NCI-H82 treated with DMSO at 0.1 percent for 48 hours (cell line): Measurements from ENCODE around the gene FAM78A.
"Not testable (repeated sequence)": the region's sequence is repeated elsewhere in the genome, so short reads cannot be mapped to it uniquely, and the experiment has no call there.

Experiments
- DNase-seq: peaks from one replicate; lab custom pipeline; 2025; ENCODE audit not compliant: unreplicated experiment; lab: John Stamatoyannopoulos, UW

The FAM78A gene

GRCh38 chr9:131216806-131217205 lies 59.5 kb downstream of the FAM78A start:
- no peak for DNase-seq

DNA sequence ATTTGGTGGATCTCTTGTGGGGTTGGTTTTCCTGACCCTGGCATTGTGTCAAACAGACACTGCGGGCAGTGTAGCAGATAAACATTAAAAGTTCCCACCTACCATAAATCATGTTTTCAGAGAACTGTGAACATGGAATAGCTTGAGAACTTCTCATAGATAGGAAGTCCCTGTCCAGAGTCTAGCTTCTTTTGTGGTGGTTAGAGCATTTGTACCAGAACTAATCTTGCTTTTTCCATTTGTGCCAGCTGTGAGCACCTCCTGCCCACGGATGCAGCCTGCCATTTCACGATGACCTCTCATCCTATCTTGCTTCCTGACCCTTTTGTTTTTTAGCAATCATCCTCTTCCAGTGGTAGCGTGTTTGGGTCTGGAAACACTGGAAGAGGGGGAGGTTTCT lies 61.4 kb downstream of the FAM78A start:
- no peak for DNase-seq

DNA sequence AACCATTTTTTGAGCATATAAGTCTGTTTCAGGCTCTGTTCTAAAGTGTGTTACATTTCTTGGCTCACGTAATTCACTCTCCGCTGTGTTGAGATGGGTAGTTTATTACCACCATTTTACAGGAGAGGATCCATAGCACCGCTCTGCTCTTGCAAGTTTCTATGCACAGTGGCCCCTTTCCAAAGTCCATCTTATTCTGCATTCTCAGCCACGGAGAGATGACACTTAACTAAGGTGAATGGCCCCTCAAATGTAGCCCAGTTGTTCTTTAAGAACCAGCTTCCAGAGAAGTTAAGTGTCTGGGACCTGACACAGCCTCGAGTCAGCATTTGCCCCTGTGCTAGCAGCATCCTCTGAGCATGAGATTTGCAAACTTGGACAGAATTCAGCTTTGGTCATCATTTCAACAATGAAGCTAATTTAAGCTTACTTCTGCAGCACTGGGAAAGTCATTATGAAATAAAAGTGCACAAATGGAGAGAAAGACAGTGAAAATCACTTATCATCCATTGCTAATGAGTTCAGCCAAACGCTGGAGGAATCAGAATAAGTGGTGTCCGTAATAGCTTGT lies 61.9 kb downstream of the FAM78A start:
- no peak for DNase-seq

- DNase-seq, result not testable (repeated sequence)
Observed at GRCh38 chr9:131211920-131212319, 64.4 kb downstream of the FAM78A start.
